ENCODE data around the gene DLG2. TPM values are rescaled to one million over a fixed set of nuclear protein-coding genes. Genes with fewer than 3 reads are reported as not detected.

Gene DLG2
- total RNA-seq, 1 experiment from 2014 or later: 17.5 TPM

GRCh38 chr11:83816572-83817187 is 1810.5 kb downstream of the DLG2 start:
- Mint-ChIP-seq H3K9me3 (no peaks in the 10 kb centered on the region), H3K4me3 (no peak overlapping the region), H3K36me3 (no peaks in the 10 kb centered on the region), H3K4me1 (no peaks in the 10 kb centered on the region), H3K27ac (no peak overlapping the region), H3K27me3 (ENCODE audit: low read depth) (no peaks in the 10 kb centered on the region)
- TF ChIP-seq CREB1 (CRISPR knock-in tag; IDR thresholded peaks at IDR 0.05) (no peak), ZNF512 (CRISPR knock-in tag; IDR thresholded peaks at IDR 0.05; ENCODE audit: borderline replicate concordance) (no peak), CTCF (IDR thresholded peaks at IDR 0.05) (peak; percentile 23; the same call in 1 of the 2 replicates), E2F5 (CRISPR knock-in tag; IDR thresholded peaks at IDR 0.05) (no peak), ZNF281 (CRISPR knock-in tag; IDR thresholded peaks at IDR 0.05) (no peak), PREB (CRISPR knock-in tag; IDR thresholded peaks at IDR 0.05; ENCODE audit: borderline replicate concordance) (no peak)
- ChIA-PET POLR2A (no interaction called here), CTCF (interaction anchor here (1.0 to 1.6 kb wide), 5 partner anchors 94 to 598 kb away, joined by 3 to 11 read pairs (median 5); no protein-coding TSS in a partner anchor)
- DNase-seq (ENCODE audit: low spot score) (no peak), ATAC-seq (no peak)

GRCh38 chr11:83815736-83816135 is 1811.4 kb downstream of the DLG2 start:
- no peaks in the 10 kb centered on the region for H3K27me3 Mint-ChIP-seq (ENCODE audit: low read depth)
- H3K4me1 Mint-ChIP-seq: no peaks in the 10 kb centered on the region
- no peak overlapping the region for H3K4me3 Mint-ChIP-seq
- no peaks in the 10 kb centered on the region for H3K36me3 Mint-ChIP-seq
- DNase-seq (ENCODE audit: low spot score): no peak
- ChIA-PET POLR2A (no interaction called here), CTCF (interaction anchor here (0.8 to 1.6 kb wide), 8 partner anchors 8 to 597 kb away, joined by 3 to 11 read pairs (median 4); no protein-coding TSS in a partner anchor)
- no peak for ATAC-seq
- no peak for TF ChIP-seq E2F5 (CRISPR knock-in tag; IDR thresholded peaks at IDR 0.05)
- no peak for TF ChIP-seq ZNF138 (CRISPR knock-in tag; conservative IDR thresholded peaks at IDR 0.05)
- TF ChIP-seq ZNF423 (CRISPR knock-in tag; IDR thresholded peaks at IDR 0.05): no peak
- no peak for TF ChIP-seq IRF1 (CRISPR knock-in tag; IDR thresholded peaks at IDR 0.05)
- no peak for TF ChIP-seq ZNF317 (CRISPR knock-in tag; IDR thresholded peaks at IDR 0.05; ENCODE audit: borderline replicate concordance, low read depth)
- TF ChIP-seq TEAD4 (CRISPR knock-in tag; IDR thresholded peaks at IDR 0.05): no peak
- no peak for TF ChIP-seq NFE2L1 (CRISPR knock-in tag; IDR thresholded peaks at IDR 0.05)
- no peak for TF ChIP-seq CDX4 (CRISPR knock-in tag; IDR thresholded peaks at IDR 0.05; ENCODE audit: borderline replicate concordance)
- no peak for TF ChIP-seq SMAD4 (CRISPR knock-in tag; IDR thresholded peaks at IDR 0.05)
- no peak for TF ChIP-seq ZNF281 (CRISPR knock-in tag; IDR thresholded peaks at IDR 0.05)
- no peak for TF ChIP-seq SP1 (CRISPR knock-in tag; conservative IDR thresholded peaks at IDR 0.05)
- no peaks in the 10 kb centered on the region for H3K9me3 Mint-ChIP-seq
- no peak overlapping the region for H3K27ac Mint-ChIP-seq

All from WTC11 (cell line).